ENCODE measurements around the gene RMP24.
"Not testable (repeated sequence)": the region's sequence is repeated elsewhere in the genome, so short reads cannot be mapped to it uniquely, and the experiment has no call there.

RMP24 gene

GRCh38 chr18:35968278-35968880, 4.1 kb upstream of the RMP24 start:
- no peak for DNase-seq

- DNase-seq, result no peak
These were observed 2.8 kb upstream of the RMP24 start for GRCh38 chr18:35969676-35970075.

DNA sequence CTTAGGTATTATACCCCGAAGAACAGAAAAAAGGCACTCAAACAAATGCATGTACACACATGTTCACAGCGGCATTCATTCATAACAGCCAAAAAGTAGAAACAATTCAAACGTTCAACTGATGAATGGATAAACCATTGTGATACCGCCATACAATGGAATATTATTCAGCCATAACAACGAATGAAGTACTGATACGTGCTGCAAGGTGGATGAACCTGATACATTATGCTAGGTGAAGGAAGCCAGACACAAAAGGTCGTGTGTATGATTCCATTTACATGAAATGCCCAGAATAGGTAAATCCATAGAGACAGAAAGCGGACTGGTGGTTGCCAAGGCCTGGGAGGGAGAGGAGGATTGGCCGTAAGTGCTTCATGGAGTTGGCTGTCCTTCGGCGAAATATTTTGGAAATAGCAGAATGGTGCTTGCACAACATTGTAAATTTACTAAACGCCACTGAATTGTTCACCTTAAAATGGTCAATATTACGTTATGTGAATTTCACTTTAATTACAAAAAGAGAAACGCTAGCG, 750 bp upstream of the RMP24 start:
- DNase-seq, result no peak

- DNase-seq, result no peak
These were observed 1.2 kb downstream of the RMP24 start for GRCh38 chr18:35973650-35974049.

DNA sequence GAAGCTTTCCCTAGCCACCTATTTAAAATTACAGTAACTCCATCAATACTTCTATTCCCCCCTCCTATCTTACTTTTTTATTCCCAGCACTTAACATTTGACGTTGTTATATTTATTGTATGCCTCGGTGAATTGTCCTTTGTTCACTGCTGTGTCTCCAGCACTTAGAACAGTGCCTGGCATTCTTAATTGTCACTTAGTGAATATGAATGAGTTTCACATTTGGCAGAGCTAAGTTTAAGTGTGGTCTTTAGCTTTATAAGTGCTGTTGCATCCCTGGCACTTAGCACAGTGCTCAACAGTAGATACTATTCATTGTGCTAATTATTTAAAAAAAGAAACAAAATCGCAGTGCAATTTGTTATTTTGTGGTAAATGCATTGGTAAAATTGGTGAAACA, 1.7 kb downstream of the RMP24 start:
- DNase-seq, result no peak

DNA sequence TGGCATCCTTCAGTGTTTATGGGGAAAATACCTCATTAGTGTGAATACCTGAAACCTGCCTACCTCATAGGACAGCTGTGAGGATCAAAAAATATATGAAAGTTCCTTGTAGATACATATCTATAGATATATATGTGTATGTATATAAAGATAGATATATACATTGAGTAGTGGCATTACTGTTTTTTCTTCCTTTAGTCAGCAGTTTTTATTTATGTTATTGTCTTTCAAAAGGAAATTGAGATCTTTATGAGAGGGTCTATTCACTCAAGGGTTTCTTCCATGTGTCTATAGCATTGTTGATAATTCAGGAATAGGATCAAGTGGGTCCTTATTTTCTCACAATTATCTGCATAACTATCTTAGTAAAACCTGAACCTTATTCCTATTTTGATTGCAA, 6.6 kb downstream of the RMP24 start:
- DNase-seq, result no peak

- no peak for DNase-seq
These were observed 10.1 kb downstream of the RMP24 start for GRCh38 chr18:35982409-35983114.

GRCh38 chr18:35983147-35983546, 10.7 kb downstream of the RMP24 start:
- DNase-seq, result no peak

DNA sequence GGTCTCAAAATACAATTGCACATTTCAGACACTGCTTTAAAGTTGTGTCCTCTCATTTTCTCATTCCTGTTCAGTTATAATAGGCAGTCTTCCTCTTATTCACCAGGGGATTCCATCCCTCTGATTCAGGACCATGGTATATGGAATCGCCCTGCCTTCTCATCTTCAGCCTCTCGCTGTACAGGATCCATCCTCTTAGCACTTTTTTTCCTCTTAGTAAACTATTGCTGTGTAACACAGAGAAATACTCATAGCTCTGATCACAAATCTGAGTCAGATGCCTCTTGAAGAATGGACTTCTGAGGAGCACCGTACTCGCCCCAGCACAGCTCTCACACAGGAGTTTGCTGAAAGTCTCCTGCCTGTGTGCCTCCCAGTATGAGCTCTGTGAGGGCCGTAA, 11.3 kb downstream of the RMP24 start:
- no peak for DNase-seq

- DNase-seq, result no peak
These were observed 19.2 kb downstream of the RMP24 start for GRCh38 chr18:35991696-35992095.

- DNase-seq, result no peak
These were observed 20.5 kb downstream of the RMP24 start for GRCh38 chr18:35993013-35993412.

DNA sequence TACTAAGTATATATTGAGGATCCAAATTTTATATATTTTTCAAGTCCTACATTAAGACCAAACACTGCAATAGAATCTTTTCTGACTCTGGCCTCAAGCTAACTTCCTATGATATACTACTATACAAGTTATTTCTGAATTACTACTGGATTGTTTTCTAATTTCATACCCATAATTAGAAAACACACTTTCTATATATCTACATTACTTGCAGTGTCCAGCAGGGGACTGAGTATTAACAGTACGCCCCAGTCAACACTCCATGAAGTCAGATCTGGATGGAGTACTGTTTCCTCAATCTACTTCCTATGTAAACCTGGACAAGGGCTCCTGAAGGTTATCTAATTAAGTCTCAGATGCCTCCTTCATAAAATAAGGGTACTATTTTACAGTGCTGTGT, 26.5 kb downstream of the RMP24 start:
- DNase-seq, result no peak

DNA sequence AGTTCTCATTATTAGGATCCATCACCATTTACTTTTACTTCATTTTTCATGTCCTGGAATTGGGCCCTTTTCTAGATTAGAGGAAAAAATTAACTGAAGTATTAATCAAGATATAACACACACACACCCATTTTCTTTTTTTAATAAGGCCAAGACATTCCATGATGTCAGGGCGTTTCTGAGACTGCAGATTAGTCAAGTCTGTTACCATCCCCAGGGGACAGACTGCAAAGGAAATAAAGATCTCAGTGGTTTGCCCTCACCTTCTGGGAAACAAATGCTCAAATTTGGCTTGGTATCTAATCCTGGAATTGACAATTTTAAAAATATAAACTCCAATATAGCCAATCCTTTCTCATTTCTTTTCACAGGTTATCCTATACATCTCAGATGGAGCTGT, 27.4 kb downstream of the RMP24 start:
- DNase-seq, result no peak

- DNase-seq, result no peak
These were observed 34.5 kb downstream of the RMP24 start for GRCh38 chr18:36006997-36007396.

DNA sequence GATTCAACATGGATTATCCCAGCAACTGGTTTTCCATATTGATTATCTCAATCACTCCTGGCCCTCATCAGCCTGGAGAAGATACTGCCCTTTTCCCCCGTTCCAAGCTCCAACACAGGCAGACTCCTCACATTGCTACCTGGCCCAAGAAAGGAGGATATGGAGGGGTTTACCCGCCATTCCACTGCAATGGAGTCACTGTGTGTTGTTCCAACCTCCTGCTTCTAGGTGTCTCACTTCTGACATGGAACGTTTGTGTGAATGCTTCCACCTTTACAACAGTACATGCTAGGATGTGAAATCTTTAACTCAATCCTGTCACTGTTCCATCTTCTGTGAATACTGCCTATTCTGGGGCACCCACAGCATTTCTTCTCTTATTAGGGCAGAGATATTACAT, 36.7 kb downstream of the RMP24 start:
- DNase-seq, result no peak

- no peak for DNase-seq
These were observed 40.4 kb downstream of the RMP24 start for GRCh38 chr18:36012891-36013290.

DNA sequence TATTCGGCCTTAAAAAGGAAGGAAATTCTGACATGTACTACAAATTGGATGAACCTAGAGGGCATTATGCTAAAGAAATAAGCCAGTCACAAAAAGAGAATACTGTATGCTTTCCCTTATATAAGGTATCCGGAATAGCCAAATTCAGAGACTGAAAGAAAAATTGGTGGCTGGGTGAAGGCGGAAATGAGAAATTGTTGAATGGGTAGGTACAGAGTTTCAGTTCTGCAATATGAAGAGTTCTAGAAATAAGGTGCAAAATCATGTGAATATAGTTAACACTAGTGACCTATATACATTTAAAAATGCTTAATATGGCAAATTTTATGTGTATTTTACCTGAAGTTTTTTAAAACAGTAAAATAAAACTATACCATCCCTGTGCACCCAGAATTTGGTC, 43.1 kb downstream of the RMP24 start:
- DNase-seq, result no peak

GRCh38 chr18:36017232-36017631, 44.8 kb downstream of the RMP24 start:
- no peak for DNase-seq

GRCh38 chr18:36020174-36020711, 47.8 kb downstream of the RMP24 start:
- DNase-seq, result no peak

DNA sequence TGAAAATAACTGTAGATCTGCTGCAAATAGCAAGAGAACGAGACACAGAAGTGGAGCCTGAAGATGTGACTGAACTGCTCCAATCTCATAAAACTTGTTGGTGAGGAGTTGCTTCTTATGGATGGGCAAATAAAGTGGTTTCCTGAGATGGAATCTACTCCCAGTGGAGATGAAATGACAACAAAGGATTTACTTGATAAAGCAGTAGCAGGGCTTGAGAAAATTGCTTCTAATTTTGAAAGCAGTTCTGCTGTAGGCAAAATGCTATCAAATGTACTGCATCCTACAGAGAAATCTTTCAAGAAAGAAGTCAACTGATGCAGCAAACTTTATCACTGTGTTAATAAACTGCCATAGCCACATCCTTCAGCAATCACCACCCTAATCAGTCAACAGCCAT, 50.9 kb downstream of the RMP24 start:
- no peak for DNase-seq

GRCh38 chr18:36024241-36024640, 51.8 kb downstream of the RMP24 start:
- DNase-seq, result not testable (repeated sequence)

- no peak for DNase-seq
These were observed 52.5 kb downstream of the RMP24 start for GRCh38 chr18:36025025-36025424.

DNA sequence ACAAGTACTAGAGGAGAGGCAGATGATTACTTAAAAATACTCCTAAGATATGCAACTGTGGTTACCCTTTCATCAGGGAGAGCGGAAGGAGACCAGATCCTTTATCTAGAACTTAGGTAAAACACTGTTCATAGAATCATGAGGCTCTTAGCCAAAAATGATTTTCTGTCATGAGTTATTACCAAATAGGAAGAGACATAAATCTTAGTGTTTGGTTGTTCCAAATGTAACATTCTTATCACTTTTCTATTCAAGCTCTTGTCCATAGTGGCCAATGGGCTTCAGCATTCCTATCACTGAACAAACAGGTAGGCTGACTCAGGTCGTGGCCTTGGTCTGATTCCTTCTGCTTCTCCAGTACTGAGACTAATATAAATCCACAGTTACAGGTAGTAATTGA, 56.4 kb downstream of the RMP24 start:
- no peak for DNase-seq
